Mammary epithelial cell (primary cell): ENCODE data around the gene CMC2.

ENCODE experiments used
- CTCF ChIP-seq, 2 donors: IDR thresholded peaks in 1 of 2; conservative IDR thresholded peaks in 1 of 2; 2 replicates each; pipeline ENCODE4 v1.5.1; 2011 to 2012; ENCODE audit warnings: inconsistent platforms in 2 of 2, low read length in 2 of 2, mild to moderate bottlenecking in 2 of 2, control low read depth in 1 of 2, low read depth in 1 of 2; ENCODE audit not compliant: insufficient read depth in 1 of 2; ENCODE audit errors: extremely low read depth in 1 of 2
- EZH2 ChIP-seq: IDR thresholded peaks from 2 replicates; pipeline ENCODE4 v1.6.1; 2012; ENCODE audit warnings: low read length, inconsistent platforms, borderline replicate concordance

- TF ChIP-seq CTCF (conservative IDR thresholded peaks at IDR 0.05 in 1 of 2, IDR thresholded peaks at IDR 0.05 in 1 of 2; ENCODE audit: extremely low read depth in 1 of 2, insufficient read depth in 1 of 2, low read depth in 1 of 2, low read length in 2 of 2) (no peak), EZH2 (no peak)
Measured at GRCh38 chr16:80981103-80981502, 25.6 kb downstream of the CMC2 start.
